ENCODE measurements around the gene PLLP. TPM values are rescaled to one million over a fixed set of nuclear protein-coding genes. Genes with fewer than 3 reads are reported as not detected.

The PLLP gene
- polyA plus RNA-seq, 3 donors, result 7.6 to 28.0 (median 12.2) TPM

- no peak overlapping the region for H3K27ac ChIP-seq (ENCODE audit: low read depth, low read length)
- WGBS, 3 donors, result 88 to 94% (median 91%) methylated on average over 2 of the region's 2 CpGs
These were observed 41.8 kb downstream of the PLLP start for GRCh38 chr16:57242650-57243049.

GRCh38 chr16:57240851-57241250 lies 43.6 kb downstream of the PLLP start:
- no peak overlapping the region for H3K27ac ChIP-seq (ENCODE audit: low read depth, low read length)
- 80 to 95% (median 93%) methylated on average over 2 of the region's 2 CpGs for WGBS, 3 donors

- H3K27ac ChIP-seq (ENCODE audit: low read depth, low read length), result no peak overlapping the region
- WGBS, 3 donors, result 62 to 81% (median 62%) methylated on average over 2 of the region's 2 CpGs
These were observed 45.4 kb downstream of the PLLP start for GRCh38 chr16:57239107-57239506.

GRCh38 chr16:57238682-57239081 lies 45.8 kb downstream of the PLLP start:
- no peak overlapping the region for H3K27ac ChIP-seq (ENCODE audit: low read depth, low read length)
- WGBS, 3 donors, result 56 to 83% (median 79%) methylated on average over 2 of the region's 2 CpGs

GRCh38 chr16:57236022-57236350 lies 48.5 kb downstream of the PLLP start:
- no peak overlapping the region for H3K27ac ChIP-seq (ENCODE audit: low read depth, low read length)

GRCh38 chr16:57235128-57236021 lies 49.1 kb downstream of the PLLP start:
- H3K27ac ChIP-seq (ENCODE audit: low read depth, low read length), result no peak overlapping the region
- 64 to 84% (median 79%) methylated on average over 8 of the region's 8 CpGs for WGBS, 3 donors

GRCh38 chr16:57234707-57235092 lies 49.8 kb downstream of the PLLP start:
- H3K27ac ChIP-seq (ENCODE audit: low read depth, low read length), result no peak overlapping the region

GRCh38 chr16:57233944-57234706 lies 50.3 kb downstream of the PLLP start:
- no peak overlapping the region for H3K27ac ChIP-seq (ENCODE audit: low read depth, low read length)
- 92 to 93% (median 93%) methylated on average over 9 of the region's 9 CpGs for WGBS, 3 donors

- 55 to 93% (median 88%) methylated on average over 3 of the region's 3 CpGs for WGBS, 3 donors
- H3K27ac ChIP-seq (ENCODE audit: low read depth, low read length), result no peak overlapping the region
These were observed 52.6 kb downstream of the PLLP start for GRCh38 chr16:57231821-57232350.

- 91 to 94% (median 92%) methylated on average over 1 of the region's 1 CpG for WGBS, 3 donors
- H3K27ac ChIP-seq (ENCODE audit: low read depth, low read length), result no peak overlapping the region
These were observed 55.4 kb downstream of the PLLP start for GRCh38 chr16:57229079-57229478.

- no peak overlapping the region for H3K27ac ChIP-seq (ENCODE audit: low read depth, low read length)
- 85 to 90% (median 85%) methylated on average over 4 of the region's 4 CpGs for WGBS, 3 donors
These were observed 57.5 kb downstream of the PLLP start for GRCh38 chr16:57226701-57227621.

- 94 to 97% (median 95%) methylated on average over 7 of the region's 7 CpGs for WGBS, 3 donors
- no peak overlapping the region for H3K27ac ChIP-seq (ENCODE audit: low read depth, low read length)
These were observed 58.5 kb downstream of the PLLP start for GRCh38 chr16:57225978-57226377.

- WGBS, 3 donors, result 97 to 99% (median 97%) methylated on average over 6 of the region's 6 CpGs
- no peak overlapping the region for H3K27ac ChIP-seq (ENCODE audit: low read depth, low read length)
These were observed 59.7 kb downstream of the PLLP start for GRCh38 chr16:57224651-57225335.

- no peak overlapping the region for H3K27ac ChIP-seq (ENCODE audit: low read depth, low read length)
- 89 to 93% (median 90%) methylated on average over 1 of the region's 1 CpG for WGBS, 3 donors
These were observed 61.4 kb downstream of the PLLP start for GRCh38 chr16:57223057-57223456.

GRCh38 chr16:57216968-57217367 lies 67.5 kb downstream of the PLLP start:
- no peak overlapping the region for H3K27ac ChIP-seq (ENCODE audit: low read depth, low read length)
- 86 to 93% (median 92%) methylated on average over 2 of the region's 2 CpGs for WGBS, 3 donors

- 76 to 92% (median 83%) methylated on average over 1 of the region's 1 CpG for WGBS, 3 donors
- no peak overlapping the region for H3K27ac ChIP-seq (ENCODE audit: low read depth, low read length)
These were observed 71.0 kb downstream of the PLLP start for GRCh38 chr16:57213462-57213861.

GRCh38 chr16:57209780-57210179 lies 74.7 kb downstream of the PLLP start:
- H3K27ac ChIP-seq (ENCODE audit: low read depth, low read length), result no peak overlapping the region
- 95 to 98% (median 96%) methylated on average over 5 of the region's 5 CpGs for WGBS, 3 donors

GRCh38 chr16:57208926-57209325 lies 75.5 kb downstream of the PLLP start:
- H3K27ac ChIP-seq (ENCODE audit: low read depth, low read length), result no peak overlapping the region
- 92 to 98% (median 93%) methylated on average over 1 of the region's 1 CpG for WGBS, 3 donors

Data from adipose tissue (tissue), 3 donors.